Left ventricle myocardium superior (tissue), 1 donor: ENCODE measurements around the gene DENND5B. TPM values are rescaled to one million over a fixed set of nuclear protein-coding genes. Genes with fewer than 3 reads are reported as not detected.
A peak's percentile ranks its signal among the peaks of the same experiment; 100 is the strongest.
"Not testable (repeated sequence)": the region's sequence is repeated elsewhere in the genome, so short reads cannot be mapped to it uniquely, and the experiment has no call there.

Experiments used
- ATAC-seq: fragments of 200-7000 bp; cut with Tn5 transposase; one replicate; pipeline ENCODE4 v1.9.1; 2020; ENCODE audit warnings: mild to moderate bottlenecking, moderate library complexity
- DNase-seq: peaks from one replicate; pipeline ENCODE4 v3.0.0-alpha.2; 2020
- intact Hi-C: fragments of 100-400 bp; cut with micrococcal nuclease; formaldehyde crosslinking; loops from one replicate; pipeline ENCODE4 v1.11.0; 2022
- total RNA-seq: library from RNA; stranded (reverse); fragmentation: NEBNext Ultra II Directional; extraction: Animal tissue kit (Norgen Biotek cat#: 25700); gene quantifications from one replicate; pipeline ENCODE4 v1.2.1, GENCODE V29; 2021
- donor health status: DM: no; HTN: yes; CAD: no; lungs with severe emphysema.

The DENND5B gene
- total RNA-seq, 1 donor from 2014 or later: 43.7 TPM

DNA sequence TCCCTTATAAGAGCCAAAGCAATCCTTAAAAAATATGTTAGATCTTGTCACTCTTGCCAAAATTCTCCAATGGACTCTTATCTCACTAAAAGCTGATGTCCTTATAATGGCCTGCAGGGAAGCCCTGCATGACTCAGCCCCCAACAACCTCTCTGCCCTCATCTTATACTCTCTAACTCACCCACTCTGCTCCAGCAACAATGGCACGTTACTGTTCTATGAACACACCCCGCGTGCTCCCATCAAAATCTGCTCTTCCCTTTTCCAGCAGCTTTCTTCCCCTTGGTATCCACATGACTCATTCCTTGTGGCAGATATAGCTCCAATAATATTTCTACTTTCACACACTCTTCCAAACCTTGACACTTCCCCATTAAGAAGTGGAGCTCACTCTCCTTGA, 108.1 kb downstream of the DENND5B start:
- DNase-seq (no peak), ATAC-seq (no peak)
- intact Hi-C loops: no loop called here

GRCh38 chr12:31481415-31481814, 109.5 kb downstream of the DENND5B start:
- intact Hi-C loops: no loop called here
- DNase-seq: no peak
- ATAC-seq: no peak

GRCh38 chr12:31479516-31480210, 111.3 kb downstream of the DENND5B start:
- ATAC-seq (no peak), DNase-seq (no peak)
- intact Hi-C loops: no loop called here

GRCh38 chr12:31478898-31479297, 112.0 kb downstream of the DENND5B start:
- ATAC-seq (no peak), DNase-seq (no peak)
- intact Hi-C loops: no loop called here

DNA sequence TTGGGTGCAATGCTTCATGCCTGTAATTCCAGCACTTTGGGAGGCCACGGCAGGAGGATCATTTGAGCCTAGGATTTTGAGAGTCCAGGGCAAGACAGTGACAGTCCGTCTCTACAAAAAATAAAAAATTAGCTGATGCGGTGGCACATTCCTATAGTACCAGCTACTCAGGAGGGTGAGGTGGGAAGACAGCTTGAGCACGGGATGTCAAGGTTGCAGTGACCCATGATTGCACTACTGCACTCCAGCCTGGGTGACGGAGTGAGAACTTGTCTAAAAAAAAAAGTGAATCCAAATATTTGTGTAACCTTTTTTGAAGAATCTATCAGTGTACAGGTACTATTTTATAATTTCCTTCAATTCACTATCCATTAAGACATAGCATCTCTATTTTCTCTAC, 112.5 kb downstream of the DENND5B start:
- intact Hi-C loops: no loop called here
- DNase-seq (no peak), ATAC-seq (peak; percentile 78)

- no peak for ATAC-seq
- DNase-seq: no peak
- intact Hi-C loops: no loop called here
These were observed 113.2 kb downstream of the DENND5B start for GRCh38 chr12:31477687-31478086.

DNA sequence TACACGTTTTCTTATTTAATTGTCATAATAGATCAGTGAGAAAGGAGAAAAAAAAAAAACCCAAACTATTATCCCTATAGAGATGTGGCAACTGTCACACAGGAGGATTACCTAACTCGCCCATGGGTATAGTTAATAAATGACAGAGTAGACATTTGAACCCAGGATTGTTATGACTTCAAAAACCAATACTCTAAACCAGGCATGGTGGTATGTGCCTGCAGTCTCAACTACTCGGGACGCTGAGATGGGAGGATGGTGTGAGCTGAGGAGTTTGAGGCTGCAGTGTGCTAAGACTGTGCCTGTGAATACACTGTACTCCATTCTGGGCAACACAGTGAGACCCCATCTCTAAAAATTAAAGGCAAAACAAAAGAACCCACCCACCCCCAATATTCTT, 114.5 kb downstream of the DENND5B start:
- ATAC-seq (no peak), DNase-seq (no peak)
- intact Hi-C loops: no loop called here

DNA sequence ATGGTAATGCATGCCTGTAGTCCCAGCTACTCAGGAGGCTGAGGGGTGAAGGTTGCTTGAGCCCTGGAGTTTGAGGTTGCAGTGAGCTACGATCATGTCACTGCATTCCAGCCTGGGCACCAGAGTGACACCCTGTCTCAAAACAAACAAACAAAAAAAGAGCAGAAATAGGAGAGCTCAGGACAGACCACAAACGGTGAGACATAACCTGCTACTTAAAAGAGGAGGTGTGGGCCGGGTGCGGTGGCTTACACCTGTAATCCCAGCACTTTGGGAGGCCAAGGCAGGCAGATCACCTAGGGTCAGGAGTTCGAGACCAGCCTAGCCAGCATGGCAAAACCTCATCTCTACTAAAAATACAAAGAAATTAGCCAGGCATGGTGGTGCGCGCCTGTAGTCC, 115.3 kb downstream of the DENND5B start:
- ATAC-seq, intact Hi-C loops, DNase-seq: not testable (repeated sequence)

GRCh38 chr12:31474751-31475150, 116.2 kb downstream of the DENND5B start:
- no peak for DNase-seq
- intact Hi-C loops: no loop called here
- no peak for ATAC-seq

DNA sequence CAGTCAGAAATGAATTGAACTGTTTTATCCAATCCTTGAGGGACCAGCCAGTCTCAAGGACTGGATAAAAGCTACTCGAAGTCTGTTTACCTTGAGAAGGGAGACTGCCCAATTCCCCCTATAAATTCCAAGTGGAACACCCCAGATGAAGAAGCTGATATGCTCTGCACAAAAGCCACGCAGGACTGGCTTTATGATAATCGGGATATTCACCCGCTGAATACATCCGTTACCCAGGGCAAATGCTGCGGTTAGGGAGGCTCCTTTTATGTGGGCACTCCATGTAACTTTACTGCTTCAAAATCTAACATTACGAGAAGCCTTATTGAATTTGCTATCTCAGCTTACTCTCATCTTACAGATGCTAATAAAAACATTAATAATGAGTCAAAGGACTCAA, 119.1 kb downstream of the DENND5B start:
- no peak for ATAC-seq
- intact Hi-C loops: no loop called here
- DNase-seq: no peak

DNA sequence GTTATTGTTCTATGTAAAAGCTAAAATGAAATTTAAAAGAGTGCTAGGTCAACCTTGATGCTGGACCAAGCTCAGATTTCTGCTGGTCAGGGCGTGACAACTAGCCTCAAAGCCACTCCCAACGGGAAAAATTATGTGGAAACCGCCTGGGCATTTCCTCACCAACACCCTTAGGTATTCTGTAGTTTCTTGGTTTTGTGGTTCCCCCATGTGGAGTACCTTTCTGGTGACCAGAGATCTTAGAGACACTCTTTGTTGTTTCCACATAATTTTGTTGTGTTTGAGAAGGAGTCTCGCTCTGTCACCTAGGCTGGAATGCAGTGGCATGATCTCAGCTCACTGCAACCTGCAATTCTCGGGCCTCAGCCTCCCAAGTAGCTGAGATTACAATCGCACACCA, 119.9 kb downstream of the DENND5B start:
- ATAC-seq (no peak), DNase-seq (no peak)
- intact Hi-C loops: no loop called here

GRCh38 chr12:31470459-31470858, 120.5 kb downstream of the DENND5B start:
- intact Hi-C loops: no loop called here
- ATAC-seq (no peak), DNase-seq (no peak)

DNA sequence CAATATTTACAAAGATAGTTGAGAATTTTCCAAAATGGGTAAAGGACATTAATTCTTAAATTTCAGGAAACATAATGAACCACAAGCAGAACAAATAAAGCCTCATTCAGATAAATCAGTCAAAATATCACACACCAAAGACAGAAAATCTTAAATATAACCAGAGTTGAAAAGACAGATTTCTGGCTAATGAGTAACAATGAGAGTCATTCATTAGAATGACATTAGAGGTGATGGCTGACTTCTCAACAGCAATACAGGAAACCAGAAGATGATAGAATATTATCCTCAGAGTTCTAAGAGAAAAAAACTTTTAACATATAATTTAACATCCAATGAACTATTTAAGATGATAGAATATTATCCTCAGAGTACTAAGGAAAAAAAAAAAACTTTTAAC, 124.2 kb downstream of the DENND5B start:
- DNase-seq (no peak), ATAC-seq (no peak)
- intact Hi-C loops: no loop called here

- ATAC-seq: no peak
- DNase-seq: no peak
- intact Hi-C loops: no loop called here
These were observed 125.9 kb downstream of the DENND5B start for GRCh38 chr12:31465002-31465401.

DNA sequence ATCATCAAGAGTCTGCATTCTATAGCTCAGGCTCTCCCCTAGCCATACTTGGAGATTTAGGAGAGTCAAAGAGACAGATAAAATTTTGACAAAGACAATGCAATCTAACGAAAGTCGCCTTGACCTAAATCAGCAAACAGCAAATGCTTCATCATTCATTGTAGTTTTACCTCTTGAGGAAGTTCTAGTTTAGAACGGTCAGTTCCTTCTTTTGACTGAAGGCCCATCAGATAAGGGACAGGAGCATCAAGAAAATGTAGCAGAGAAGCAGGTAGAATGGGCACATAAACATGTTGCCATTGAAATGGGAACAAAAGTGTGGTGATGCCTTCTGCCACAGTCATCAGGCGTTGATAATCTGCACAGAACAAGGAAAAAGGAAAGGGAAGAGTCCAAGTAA, 130.9 kb downstream of the DENND5B start:
- intact Hi-C loops: no loop called here
- DNase-seq: no peak
- ATAC-seq: no peak

DNA sequence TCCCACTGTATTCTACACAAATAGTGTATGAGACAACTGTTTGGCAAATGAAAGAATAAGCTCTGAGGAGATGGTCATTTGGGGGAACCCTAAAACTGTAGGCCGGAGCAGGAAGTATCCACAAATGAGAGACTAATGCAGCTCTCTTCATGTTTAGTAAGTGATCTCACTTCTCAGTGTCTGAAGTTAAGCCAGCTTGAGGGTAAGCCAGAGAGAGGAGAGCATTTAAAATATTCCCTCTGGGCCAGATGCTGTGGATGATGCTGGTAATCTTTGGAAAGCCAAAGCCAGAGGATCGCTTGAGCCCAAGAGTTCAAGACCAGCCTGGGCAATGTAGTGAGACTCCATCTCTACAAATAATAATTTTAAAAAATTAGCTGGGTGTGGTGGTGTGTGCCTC, 134.4 kb downstream of the DENND5B start:
- ATAC-seq (peak; percentile 30), DNase-seq (no peak)
- intact Hi-C loops: no loop called here

DNA sequence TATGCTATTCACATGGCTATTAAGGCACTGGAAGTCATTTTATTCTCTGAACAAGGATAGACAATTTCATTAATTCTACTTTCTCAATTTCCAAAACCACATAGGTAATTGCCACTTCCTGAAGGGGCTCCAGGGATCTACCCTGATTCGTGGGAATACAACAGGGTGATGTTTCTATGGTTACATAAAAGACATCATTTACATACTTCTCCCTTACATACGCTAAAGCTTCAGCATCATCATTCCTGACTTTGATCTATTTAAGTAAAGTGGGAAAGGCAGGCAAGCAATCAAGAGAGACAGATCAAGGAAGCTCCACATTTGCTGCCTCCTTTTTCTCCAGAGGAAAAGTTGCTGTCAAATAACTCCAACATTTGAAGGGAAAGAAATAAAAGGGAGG, 146.2 kb downstream of the DENND5B start:
- DNase-seq: no peak
- no peak for ATAC-seq
- intact Hi-C loops: no loop called here

- intact Hi-C loops: no loop called here
- DNase-seq: no peak
- ATAC-seq: no peak
These were observed 150.3 kb downstream of the DENND5B start for GRCh38 chr12:31440586-31440985.

DNA sequence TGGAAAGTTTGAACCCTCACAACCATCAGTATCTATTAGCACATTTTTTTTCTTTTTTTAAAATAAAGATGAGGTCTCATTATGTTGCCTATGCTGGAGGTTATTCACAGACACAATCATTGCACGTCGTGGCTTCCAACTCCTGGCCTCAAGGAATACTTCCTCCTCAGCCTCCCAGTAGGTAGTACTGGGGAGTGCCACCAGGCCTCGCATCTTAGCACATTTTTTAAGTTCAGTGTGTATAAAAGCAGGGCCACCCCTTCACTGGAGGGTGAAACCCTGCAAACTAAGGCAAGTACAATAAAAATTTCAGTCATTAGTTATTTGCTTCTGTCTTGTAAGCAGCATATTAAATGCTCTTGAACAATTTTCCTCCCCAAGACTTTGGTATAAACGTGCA, 150.8 kb downstream of the DENND5B start:
- intact Hi-C loops: no loop called here
- no peak for ATAC-seq
- DNase-seq: no peak

DNA sequence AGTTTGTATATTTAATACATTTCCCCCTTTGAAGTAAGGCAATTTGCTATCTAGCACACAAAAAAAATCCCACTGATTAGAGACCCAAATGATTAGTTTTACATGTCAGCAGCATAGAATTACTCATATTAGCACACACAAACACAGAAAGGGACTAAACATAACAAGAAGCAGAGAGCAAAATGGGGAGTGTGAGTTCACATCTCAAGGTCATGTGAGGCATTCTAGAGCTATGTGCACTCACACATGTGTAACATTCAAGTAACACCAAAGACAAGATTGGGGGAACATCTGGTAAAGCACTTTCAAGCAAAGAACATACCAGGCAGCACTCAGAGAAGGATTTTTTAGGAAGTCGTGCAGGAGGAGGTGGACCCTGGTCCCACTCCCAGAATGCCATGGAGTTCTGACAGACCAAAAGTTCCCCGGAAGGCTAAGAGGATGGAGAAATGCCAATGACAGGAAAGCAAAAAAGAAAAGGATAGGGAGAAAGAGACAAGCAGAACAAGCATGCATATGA, 159.2 kb downstream of the DENND5B start:
- DNase-seq (no peak), ATAC-seq (peak; percentile 38)
- intact Hi-C loops: no loop called here

DNA sequence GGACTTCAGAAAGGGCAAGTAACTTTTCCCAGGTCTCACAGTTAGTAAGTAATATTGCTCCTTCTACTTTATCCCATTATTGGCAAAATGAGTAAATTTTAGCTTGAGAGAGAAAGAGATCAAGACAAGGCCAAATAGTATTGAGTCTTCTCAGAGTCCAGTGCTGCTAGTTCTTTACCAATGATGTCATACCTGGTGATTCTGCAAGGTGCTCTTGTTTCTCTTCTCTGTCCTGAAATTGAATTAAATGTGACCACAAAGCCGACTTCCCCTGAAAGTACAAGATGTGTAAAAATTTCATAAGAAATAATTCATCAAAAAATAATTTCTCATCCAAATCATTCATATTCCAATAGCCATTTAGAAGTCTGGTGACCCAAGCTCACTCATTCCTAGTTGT, 167.5 kb downstream of the DENND5B start:
- DNase-seq: no peak
- ATAC-seq: no peak
- intact Hi-C loops: no loop called here
